GM12878 (cell line): ENCODE measurements around the gene AVP.
"Not testable (repeated sequence)": the region's sequence is repeated elsewhere in the genome, so short reads cannot be mapped to it uniquely, and the experiment has no call there.

ENCODE experiments used
- CBX5 ChIP-seq: sonication (generic); IDR thresholded peaks from 2 replicates; pipeline ENCODE4 v1.6.1; 2016; ENCODE audit warnings: low read depth, moderate library complexity, mild to moderate bottlenecking, inconsistent platforms
- CTCF ChIP-seq, 3 experiments: IDR thresholded peaks in 2 of 3; conservative IDR thresholded peaks in 1 of 3; 2 replicates each; pipeline ENCODE4 v1.5.1; 2011; ENCODE audit warnings: low read depth in 3 of 3, low read length in 3 of 3, mild to moderate bottlenecking in 3 of 3, control low read depth in 2 of 3, moderate library complexity in 2 of 3, inconsistent platforms in 1 of 3, mixed read lengths in 1 of 3; ENCODE audit not compliant: control insufficient read depth in 2 of 3, insufficient read depth in 1 of 3; ENCODE audit errors: extremely low read depth in 1 of 3
- EP300 ChIP-seq, 2 experiments: fragments of 150-350 bp in 1 of 2; IDR thresholded peaks; 2 replicates each; pipeline ENCODE4 v1.6.1; 2011 to 2012; ENCODE audit warnings: low read depth in 2 of 2, low read length in 2 of 2, borderline replicate concordance in 1 of 2, improper control_type of control experiment in 1 of 2, inconsistent platforms in 1 of 2; ENCODE audit not compliant: control insufficient read depth in 1 of 2
- POLR2A ChIP-seq: IDR thresholded peaks from 2 replicates; pipeline ENCODE4 v1.6.1; 2011; ENCODE audit warnings: low read depth, mild to moderate bottlenecking, low read length
- RFX5 ChIP-seq: IDR thresholded peaks from 2 replicates; pipeline ENCODE4 v1.6.1; 2011; ENCODE audit warnings: low read depth, low read length, improper control_type of control experiment
- YY1 ChIP-seq: IDR thresholded peaks from 2 replicates; pipeline ENCODE4 v1.6.1; 2011; ENCODE audit warnings: low read depth, mild to moderate bottlenecking, low read length

DNA sequence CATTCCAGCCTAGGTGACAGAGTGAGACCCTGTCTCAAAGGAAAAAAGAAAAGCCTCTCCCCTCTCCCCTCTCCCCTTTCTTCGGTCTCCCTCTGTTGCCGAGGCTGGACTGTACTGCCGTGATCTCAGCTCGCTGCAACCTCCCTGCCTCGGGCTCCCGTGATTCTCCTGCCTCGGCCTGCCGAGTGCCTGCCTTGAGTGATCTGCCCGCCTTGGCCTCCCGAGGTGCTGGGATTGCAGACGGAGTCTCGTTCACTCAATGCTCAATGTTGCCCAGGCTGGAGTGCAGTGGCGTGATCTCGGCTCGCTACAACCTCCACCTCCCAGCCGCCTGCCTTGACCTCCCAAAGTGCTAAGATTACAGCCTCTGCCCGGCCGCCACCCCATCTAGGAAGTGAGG lies 39.6 kb upstream of the AVP start:
- TF ChIP-seq CTCF (IDR thresholded peaks at IDR 0.05 in 2 of 3, conservative IDR thresholded peaks at IDR 0.05 in 1 of 3; ENCODE audit: control insufficient read depth in 2 of 3, extremely low read depth in 1 of 3, insufficient read depth in 1 of 3, low read depth in 3 of 3, low read length in 3 of 3); POLR2A; RFX5; YY1; EP300 (IDR thresholded peaks at IDR 0.05; ENCODE audit: borderline replicate concordance in 1 of 2, control insufficient read depth in 1 of 2, low read depth in 2 of 2, low read length in 2 of 2); CBX5: not testable (repeated sequence)
